DMS114 treated with DMSO at 0.1 percent for 48 hours (cell line): ENCODE results near the gene DIS3L2.
"Not testable (repeated sequence)": the region's sequence is repeated elsewhere in the genome, so short reads cannot be mapped to it uniquely, and the experiment has no call there.

Experiments used
- DNase-seq: peaks from one replicate; lab custom pipeline; 2025; ENCODE audit not compliant: unreplicated experiment; lab: John Stamatoyannopoulos, UW

The DIS3L2 gene

GRCh38 chr2:232341739-232342126, 380.2 kb downstream of the DIS3L2 start:
- DNase-seq: no peak

- DNase-seq: no peak
Measured at GRCh38 chr2:232342635-232343565, 381.4 kb downstream of the DIS3L2 start.

DNA sequence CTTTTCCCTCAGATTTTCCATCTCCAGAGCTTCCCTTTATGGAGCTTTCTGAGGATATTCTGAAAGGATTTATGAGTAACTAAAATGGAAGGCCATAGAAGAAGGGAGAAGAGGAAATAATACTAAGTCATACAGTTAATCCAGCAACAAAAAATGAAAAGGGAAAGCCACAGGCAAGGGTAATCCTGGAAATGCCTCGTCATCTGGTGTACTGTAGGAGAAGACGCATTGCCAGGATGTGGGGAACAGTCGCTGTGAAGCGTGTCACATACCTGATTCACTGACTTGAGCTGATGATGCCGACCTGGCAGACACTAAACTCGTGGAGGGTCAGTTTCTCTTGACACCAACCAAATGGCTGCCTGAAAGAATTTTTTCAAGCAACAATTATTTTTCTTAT, 382.3 kb downstream of the DIS3L2 start:
- DNase-seq: no peak

DNA sequence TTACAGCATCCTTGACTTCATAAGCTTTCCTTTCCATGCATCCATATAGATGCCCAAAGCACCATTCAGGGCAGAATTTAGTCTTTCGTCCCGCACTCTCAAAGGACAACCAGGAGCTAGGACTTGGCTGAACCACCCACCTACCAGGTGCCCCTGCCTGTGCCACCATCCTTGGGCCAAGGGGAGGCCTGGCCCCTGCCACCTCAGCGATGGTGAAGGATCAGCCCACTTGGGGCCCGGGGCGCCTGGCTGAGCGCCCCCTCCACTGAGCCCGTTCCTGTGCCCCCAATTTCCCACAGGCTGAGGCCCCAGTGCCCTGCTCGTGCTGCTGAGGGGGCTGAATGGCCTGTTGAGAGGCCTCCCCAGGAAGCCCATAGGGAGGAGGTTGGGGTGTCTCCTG, 383.7 kb downstream of the DIS3L2 start:
- DNase-seq: no peak

DNA sequence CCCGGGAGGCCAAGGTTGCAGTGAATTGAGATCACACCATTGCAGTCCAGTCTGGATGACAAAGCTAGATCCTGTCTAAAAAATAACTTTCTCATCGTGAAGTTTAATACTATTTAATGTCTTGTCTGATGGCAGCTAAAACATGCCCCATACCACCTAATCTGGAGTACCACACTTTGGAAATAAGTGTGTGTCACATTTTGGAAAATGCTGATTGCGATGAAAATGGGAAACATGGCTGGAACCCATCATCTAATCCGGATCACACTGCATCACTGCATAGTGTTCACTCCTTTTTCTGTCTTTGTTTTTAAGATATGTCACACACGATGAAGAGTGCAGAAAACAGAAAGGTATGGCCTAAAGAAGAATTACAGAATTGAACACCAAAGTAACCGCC, 385.9 kb downstream of the DIS3L2 start:
- DNase-seq: no peak

GRCh38 chr2:232348936-232349335, 387.4 kb downstream of the DIS3L2 start:
- DNase-seq: no peak

GRCh38 chr2:232349546-232349945, 388.0 kb downstream of the DIS3L2 start:
- DNase-seq: no peak

DNA sequence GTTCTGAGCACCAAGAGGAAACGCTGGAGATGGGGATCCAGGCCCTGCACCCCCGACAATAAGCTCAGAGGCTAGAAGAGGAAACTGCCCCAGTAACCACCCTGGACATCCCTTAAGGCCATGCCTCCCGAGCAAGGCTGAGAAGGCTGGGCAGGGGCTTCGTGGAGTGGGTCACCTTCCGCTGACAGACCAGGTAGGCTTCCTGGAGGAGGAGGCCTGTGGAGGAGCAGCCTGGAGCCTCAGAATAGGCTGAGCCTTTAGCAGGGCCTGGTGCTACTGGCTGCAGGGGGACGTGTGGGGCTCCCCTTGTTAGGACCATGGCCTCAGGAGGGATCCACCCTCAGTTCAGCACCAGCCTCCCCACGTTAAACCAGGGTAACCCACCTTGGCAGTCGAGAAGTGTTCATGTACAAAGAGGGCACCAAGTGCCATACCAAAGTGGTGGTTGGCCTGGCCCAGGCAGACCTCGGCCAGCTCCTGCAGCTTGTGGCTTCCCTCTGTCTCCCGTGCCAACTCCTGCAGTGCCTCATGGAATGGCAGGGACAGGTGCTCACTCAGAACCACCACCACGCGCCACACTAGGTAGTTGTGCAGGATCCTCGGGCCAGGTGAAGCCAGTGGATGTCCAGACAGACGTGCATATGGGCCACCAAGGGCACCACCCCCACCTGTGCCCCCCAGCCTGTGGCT, 388.6 kb downstream of the DIS3L2 start:
- DNase-seq: no peak

DNA sequence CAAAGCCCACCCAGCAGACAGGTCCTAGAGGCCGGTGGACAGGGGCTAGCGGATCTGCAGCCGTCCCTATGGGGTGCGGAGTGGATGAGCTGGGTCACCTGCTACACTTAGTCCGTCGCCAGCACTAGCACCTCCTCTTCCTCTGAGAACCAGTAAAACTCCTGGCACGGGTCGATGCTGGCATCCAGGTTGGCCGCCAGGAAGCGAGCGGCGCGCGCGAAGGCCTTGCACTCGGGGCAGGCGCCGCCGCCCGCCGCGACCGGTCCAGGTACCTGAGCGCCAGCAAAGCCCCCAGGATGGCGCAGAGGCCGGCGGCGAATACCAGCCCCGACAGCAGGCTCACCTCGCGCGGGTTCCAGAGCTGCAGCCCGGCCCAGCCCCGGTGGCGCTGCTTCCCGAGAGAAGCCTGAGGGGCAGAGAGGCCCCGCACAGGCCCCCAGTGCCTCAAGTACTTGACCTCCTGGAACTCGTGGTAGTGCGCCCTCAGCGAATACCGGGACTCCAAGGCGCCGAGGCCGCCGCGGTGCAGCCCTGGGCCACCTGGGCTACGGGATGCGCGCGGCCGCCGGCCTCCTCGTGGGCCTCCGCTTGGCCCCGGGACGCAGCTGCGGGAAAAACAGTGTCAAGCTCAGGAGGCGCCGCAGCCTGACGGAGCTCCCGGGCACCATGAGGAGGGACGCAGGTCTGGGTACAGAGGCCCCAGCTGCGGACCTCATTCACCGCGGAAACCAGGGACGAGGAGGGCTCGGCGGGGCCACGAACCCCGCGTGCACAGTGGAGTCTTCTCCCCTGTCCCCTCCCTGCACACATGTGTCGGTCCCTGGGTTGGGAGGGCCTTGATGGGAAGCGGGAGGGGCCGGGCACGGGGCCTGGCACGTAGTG, 389.5 kb downstream of the DIS3L2 start:
- no peak for DNase-seq

- no peak for DNase-seq
Measured at GRCh38 chr2:232351686-232352510, 390.4 kb downstream of the DIS3L2 start.

DNA sequence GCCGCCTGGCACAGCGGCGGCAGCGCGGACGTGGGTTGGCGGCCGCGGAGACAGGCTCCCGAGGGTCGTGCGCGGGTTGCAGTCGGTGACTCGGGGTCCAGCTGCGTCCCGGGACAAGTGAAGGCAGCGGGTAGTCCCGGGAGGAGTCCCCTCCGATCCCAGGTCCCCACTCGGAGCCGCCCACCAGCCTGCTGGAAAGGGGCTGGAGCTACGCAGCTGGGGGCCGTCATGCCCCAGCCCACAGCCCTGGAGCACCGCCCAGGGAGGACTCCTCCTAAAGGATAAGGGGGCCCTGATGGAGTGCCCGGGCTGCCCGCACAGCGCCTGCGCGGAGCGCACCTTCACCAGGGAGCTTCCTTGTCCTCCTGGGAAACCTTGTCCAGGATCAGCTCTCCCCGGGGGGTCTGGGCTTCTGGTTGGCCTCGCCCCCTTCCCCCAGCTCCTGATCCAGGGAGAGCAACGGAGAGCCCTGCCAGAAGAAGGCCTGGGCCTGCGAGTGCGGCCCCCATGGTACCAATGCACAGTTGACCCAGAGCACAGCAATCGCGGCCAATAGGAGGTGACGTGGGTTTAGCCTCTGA, 391.1 kb downstream of the DIS3L2 start:
- DNase-seq: no peak

GRCh38 chr2:232353096-232353495, 391.6 kb downstream of the DIS3L2 start:
- DNase-seq: no peak

GRCh38 chr2:232353660-232354059, 392.1 kb downstream of the DIS3L2 start:
- no peak for DNase-seq

DNA sequence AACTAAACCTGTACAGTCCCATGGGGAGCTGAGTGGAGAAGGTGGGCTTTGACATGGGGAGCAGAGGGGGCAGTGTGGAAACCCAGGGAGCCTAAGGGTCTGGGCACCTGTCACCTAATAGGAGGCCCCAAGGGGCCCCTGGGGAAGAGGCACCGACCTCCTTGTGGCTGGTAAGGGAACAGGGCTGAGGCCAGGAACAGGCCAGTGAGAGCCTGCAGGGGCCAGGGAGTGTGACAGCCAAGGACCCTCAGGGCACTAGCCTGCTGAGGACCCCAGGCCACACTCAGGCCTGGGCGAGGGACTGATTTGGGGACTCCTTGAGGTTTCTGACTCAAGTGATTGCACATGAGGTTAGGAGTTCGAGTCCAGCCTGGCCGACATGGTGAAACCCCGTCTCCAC, 392.6 kb downstream of the DIS3L2 start:
- no peak for DNase-seq

- DNase-seq: no peak
Measured at GRCh38 chr2:232361646-232362045, 400.1 kb downstream of the DIS3L2 start.

DNA sequence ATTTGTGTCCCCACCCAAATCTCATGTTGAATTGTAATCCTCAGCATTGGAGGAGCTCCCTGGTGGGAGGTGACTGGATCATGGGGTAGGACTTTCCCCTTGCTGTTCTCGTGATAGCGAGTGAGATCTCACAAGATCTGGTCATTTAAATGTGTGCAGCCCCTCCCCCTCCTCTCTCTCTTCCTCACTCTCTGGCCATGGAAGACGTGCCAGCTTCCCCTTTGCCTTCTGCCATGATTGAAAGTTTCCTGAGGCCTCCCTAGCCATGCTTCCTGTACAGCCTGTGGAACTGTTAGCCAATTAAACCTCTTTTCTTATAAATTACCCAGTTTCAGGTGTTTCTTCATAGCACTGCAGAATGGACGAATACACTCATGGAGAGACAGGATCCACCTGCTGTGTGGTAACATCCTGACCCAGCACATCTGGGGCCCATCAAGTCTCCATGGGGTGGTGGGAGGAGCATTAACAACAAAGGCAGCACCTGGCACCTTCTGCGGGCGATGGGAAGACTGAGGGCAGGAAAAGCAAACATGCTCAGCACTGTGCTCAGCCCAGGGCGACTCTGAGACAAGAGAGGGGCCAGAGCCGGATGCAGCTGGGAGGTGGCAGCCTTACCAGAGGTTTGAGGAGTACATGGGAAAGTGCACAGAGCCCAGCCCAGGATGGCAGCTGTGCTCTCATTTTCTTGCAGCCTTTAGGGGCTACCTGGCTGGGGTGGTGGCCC, 400.8 kb downstream of the DIS3L2 start:
- no peak for DNase-seq

GRCh38 chr2:232363064-232363783, 401.7 kb downstream of the DIS3L2 start:
- DNase-seq: not testable (repeated sequence)

DNA sequence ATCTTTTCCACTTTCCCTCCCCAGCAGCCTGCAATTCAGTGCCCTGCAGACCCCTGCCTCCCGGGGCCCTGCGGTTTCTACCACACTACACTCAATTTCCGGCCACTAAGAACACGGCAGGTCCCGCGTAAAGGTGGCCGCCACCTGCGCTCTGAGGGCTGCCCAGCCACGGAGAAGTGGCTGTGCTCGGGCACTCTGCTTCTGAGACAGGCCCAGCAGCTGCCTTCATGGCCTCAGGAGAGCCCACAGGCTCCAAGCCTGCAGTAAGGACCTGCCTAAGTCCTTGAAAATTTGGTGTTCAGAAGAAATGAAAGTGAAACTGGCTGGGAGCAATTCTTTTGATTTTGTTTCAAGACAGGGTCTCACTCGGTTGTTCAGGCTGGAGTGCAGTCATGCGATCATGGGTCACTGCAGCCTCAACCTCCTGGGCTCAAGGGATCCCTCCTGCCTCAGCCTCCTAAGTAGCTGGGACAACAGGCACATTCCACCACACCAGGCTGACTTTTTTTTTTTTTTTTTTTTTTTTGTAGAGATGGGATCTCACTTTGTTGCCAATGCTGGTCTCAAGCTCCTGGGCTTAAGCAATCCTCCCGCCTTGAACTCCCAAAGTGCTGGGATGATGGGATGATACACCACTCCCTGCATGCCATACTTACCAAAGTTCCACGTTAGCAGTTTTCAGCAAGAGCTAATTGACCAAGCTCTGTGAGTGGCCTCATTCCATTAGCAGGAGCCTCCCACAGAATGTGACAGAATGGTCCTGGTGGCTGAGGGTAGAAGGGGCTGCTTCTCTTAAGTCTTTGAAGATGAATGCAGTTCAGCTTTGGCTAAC, 402.5 kb downstream of the DIS3L2 start:
- no peak for DNase-seq
